Cerebellar cortex (tissue), 1 donor: ENCODE measurements around the gene FCHO1.

Experiments used
- DNase-seq: peaks from one replicate; pipeline ENCODE4 v3.0.0-alpha.2; 2015; ENCODE audit warnings: low spot score

The FCHO1 gene

DNA sequence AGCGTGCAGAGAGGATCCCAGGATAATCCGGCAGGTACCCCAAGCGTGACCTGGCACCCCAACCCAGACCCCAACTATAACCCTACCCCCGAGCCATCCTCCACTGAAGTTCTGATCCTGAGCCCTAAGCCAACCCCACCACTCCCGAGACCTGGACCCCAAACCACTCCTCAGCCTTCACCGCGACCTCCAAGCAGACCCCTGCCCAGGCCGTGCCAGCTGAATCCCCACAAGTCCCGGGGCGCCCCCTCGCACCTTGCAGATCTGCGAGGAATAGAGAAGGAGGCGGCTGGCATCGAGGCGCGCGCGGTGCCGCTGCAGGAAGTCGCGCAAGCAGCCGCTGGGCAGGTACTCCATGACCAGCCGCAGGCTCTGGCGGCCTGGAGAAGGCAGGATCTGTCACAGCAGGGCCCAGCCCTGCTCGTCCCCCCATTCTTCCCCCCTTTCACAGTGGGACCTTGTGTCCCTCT lies 80.2 kb downstream of the FCHO1 start:
- DNase-seq, result no peak

DNA sequence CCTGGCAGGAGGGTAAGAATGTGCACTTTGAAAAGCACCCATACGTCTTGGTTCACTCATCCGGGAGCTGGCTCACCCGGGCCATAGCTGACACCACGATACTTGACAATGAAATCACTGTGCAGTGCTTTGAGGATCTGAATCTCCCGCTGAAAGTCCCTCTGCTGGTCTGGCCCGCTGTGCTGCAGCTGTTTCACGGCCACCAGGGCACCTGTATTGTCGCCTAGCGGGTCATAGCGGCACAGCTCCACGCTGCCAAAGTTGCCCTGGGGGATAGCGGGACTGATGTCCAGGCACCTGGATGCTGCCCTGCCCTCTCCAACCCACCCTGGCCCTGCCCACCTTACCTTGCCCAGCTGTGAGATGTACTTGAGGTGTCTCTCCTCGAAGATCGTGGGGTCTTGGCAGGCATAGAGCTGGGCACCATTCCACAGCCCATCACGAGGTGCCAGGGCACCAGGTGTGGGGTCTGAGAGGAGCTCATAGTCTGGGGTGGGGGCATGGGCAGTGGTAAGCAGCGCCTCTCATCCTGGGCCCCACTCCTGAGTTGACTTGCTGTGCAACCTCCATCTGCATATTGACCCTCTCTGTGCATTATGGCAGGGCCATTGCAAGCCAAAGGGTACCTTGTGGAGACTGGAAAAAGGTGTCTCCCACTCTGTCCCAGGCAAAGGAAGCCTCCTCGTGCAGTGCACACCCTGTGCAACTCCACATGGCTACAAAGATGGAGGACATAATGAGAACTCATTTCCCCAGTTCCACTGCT lies 81.3 kb downstream of the FCHO1 start:
- no peak for DNase-seq

GRCh38 chr19:17834350-17835181 lies 83.3 kb downstream of the FCHO1 start:
- no peak for DNase-seq

DNA sequence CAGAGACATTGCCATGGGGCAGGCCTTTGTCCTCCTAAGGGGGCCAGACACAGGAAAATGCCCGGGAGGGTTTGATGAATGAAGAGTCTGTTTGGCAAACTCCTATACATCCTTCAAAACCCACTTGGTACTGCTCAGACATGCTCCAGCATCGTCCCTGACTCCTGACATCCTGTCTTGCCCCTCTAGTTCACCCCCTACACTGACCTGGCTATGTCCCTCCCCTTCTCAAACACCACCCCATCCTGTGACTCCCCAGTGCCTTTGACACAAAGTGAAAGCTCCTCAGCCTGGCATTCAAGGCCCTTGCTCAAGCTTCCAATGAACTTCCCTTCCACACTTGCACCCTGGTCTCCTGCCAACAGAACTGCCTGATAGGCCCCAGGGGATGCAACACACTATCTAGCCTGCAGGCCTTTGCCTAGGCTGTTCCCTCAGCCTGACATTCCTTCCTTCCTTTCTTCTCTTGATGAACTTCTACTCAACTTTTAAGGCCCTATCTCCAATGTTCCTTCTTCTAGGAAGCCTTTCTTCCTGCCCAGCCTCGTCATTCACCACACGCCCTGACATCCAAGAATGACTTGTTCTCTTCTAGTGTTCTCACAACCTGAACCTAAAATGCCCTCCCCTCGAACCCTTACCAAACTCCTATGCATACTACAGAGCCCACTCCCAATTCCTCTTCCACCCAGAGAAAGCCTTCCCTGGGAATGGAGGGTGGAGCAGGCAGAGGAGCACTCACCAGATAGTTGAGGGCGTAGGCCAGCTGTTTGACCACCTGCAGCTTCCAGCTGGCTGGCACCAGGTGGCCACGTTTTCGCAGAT lies 84.1 kb downstream of the FCHO1 start:
- no peak for DNase-seq

GRCh38 chr19:17836530-17836929 lies 85.3 kb downstream of the FCHO1 start:
- DNase-seq, result peak; percentile 40

DNA sequence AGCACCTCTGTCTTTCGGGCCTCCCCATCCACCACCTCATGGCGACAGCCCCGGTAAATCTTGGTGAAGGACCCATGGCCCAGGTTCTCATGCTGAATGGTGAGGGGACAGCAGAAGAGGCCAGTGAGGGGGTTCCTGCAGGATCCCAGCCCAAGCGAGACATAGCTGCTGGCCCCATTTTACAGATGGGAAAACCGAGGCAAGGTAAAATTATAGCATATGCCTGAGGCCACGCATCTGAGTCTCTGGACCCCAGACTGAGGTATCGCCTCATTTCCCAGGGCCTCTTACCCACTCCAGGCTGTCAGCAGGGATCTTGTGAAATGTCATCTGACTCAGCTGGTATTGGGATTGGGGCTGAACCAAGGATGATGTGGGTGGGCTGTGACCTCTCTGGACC lies 86.7 kb downstream of the FCHO1 start:
- DNase-seq, result no peak
